HG02970 (cell line): ENCODE data around the gene TEKT5.
"Not testable (repeated sequence)": the region's sequence is repeated elsewhere in the genome, so short reads cannot be mapped to it uniquely, and the experiment has no call there.

Source experiments
- ATAC-seq: cut with Tn5 transposase; IDR thresholded peaks from one replicate; pipeline ENCODE4 v1.9.1; 2021; ENCODE audit warnings: mild to moderate bottlenecking, moderate library complexity, moderate number of reproducible peaks; ENCODE audit not compliant: unreplicated experiment, low FRiP score

TEKT5 gene

DNA sequence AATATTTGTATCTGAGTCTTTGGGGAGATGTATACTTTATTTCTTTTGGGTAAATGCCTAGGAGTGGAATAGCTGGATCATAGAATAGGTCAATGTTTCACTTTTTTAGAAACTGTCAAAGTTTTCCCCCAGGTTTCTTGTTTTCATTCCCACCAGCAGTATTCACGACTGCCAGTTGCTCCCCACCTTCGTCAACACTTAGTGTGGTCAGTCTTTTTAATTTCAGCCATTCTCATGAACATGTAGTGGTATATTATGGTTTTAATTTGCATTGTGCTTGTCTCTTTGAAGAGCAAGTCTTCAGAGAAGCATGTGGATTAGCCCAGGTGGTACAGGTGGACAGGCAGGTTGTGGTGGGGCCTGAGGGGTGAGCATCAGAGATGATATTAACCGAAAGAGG lies 53.8 kb downstream of the TEKT5 start:
- no peak for ATAC-seq

DNA sequence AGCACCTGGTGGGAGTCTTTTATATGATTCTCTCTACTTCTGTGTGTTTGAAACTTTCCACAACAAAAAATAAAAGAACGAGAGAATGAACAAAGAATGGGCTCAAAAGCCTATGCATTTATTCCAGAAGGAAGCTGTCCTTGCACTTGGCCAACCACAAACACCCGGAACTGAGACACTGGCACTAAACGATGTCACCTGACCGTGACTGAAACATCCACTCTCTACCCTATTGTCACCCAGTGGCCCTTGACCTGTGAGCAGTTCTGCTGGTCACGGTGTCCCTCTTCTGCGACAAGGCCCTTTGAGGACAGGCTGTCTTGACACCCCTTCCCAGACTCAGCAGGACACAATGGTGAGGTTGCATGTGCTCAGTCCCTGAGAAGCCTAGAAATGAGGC lies 56.6 kb downstream of the TEKT5 start:
- ATAC-seq = no peak

DNA sequence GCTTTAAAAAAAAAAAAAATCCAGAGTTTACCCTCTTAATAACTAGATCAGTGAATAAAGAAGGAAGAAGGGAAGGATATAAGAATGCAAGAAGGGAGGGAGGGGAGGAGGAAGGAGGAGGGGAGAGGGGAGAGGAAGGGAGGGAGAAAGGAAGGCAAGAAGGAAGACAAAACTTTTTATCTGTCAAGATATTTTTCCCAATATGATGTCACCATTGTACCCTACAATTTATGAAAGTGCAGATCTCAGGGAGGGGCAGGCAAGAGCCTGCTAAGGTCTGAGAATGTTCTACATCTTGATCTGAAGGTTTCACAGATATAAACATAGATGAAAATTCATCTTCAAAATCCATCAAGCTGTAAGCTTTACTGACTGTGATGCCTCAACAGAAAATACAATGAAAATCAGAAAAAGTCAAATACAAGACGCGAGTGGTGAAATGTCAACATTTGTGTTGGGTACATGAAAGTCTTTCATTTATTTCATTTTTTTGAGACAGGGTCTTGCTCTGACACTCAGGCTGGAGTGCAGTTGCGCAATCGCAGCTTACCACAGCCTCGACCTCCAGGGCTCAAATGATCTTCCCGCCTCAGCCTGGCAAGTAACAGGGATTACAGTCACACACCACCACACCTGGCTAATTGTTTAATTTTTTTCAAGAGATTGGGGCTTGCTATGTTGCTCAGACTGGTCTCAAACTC lies 57.2 kb downstream of the TEKT5 start:
- ATAC-seq = no peak

DNA sequence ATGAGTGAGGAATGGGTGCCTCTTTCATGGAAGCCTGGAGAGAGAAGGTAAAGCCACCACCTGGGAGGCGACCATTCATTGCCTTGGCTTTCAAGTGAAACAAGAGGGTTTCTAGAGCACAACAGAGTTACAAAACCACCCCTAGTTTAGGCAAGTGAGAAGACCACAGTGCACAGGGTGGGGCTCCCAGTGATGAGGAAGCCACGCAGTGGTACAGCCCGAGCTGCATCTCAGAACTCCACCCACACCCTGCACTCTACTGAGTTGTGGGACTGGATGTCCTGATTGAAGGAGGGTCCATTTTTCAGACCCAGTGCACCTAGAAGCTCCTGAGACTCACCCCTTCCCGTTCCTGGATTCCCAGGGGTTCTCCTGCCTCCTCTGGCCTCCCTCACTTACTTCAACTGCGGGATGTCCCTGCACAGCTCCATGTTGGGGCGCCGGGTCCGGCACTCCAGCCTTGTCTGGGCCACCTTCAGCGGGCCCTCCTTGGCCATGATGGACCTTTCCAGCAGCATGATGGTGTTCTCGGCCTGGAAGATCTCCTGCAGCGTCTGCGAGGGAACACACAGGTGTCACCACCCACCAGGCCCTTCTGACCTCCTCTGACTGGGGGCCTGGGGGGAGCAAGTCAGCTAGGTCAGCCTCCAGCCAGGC lies 59.2 kb downstream of the TEKT5 start:
- ATAC-seq = no peak

DNA sequence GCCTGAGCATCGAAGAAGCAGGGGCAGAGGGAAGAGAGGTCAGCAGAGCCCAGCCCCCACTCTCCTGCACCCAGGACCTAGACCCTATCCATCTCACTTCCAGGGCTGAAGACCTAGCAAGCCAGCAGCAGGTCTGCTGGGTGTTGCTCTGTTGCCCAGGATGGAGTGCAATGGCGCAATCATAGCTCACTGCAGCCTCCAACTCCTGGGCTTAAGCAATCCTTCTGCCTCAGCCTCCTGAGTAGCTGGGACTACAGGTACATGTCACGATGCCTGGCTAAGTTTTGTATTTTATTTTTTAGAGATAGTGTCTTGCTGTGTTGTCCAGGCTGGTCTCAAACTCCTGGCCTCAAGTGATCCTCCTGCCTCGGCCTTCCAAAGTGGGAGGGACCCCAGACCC lies 61.3 kb downstream of the TEKT5 start:
- ATAC-seq = not testable (repeated sequence)

DNA sequence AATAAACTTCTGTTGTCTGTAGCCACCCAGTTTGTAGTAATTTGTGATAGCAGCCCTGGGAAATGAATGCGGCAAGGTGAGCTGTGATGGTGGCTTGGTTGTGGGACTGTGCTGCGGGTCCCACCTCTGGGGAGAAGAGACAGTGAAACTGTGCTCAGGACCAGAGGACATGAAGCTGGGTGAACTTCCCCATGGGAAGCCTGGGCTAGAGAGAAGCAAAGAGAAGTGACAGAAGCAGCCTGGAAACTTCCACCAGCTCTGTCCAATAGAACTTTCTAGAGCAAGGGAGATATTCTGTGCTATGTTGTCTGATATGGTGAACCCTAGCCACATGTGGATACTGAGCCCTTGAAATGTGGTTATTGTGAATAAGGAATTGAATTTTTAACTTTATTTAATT lies 62.8 kb downstream of the TEKT5 start:
- no peak for ATAC-seq

DNA sequence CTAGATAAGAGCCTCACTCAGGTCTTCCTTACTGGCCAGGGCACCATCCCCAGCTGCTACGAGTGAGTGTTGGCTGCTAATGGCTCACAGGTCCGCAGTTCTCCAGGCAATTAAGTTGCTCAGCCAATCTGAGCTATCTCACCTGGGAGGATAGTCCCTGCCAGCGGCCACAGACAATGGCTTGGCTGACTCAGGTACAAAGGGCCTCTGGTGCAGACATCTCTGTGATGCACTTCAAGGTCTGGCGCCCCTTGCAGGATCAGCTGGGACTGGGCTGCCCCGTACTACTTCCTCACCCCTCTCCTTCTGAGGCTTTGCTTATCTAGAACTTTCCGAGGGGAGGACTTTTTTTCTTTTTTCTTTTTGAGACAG lies 65.2 kb downstream of the TEKT5 start:
- no peak for ATAC-seq

DNA sequence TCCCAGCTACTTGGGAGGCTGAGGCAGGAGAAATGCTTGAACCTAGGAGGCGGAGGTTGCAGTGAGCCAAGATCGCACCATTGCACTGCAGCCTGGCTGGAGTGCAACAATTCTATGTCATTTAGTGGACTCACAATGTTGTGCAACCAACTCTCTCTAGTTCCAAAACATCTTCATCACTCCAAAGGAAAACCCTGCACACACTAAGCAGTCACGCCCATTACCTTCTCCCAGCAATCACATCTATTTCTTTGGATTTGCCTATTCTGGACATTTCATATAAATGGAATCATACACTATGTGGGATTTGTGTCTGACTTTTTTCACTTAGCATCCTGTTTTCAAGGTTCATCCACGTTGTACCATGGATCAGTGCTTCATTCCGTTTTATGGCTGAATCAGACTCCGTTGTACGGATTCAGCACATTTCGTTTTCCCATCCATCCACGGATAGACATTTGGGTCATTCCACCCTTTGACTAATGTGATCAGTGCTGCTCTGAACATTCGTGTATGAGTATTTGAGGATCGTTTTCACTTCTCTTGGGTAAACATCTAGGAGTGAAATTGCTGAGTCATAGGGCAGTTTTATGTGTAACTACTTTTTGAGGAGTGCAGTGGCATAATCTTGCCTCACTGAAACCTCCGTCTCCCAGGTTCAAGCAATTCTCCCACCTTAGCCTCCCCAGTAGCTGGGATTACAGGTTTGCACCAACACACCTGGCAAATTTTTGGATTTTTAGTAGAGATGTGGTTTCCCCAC lies 69.0 kb downstream of the TEKT5 start:
- ATAC-seq = no peak

DNA sequence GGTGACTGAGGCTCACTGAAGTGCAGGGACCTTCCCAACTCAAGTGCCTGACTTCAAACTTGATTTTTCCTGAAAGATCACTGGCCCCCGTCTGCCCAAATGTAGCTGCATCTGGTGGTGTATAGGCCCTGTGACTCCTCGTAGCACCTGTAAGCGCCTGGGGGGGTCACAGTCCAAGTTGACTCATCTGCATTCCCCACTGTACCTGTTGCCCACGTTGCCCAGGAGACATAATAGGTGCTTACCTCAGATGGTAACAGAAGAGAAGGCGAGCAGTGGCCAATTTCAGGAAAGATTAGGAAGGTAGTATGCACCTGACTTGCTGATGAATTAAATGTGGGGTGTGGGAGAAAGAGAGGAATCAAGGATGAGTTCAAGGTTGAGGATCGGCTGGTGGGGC lies 70.2 kb downstream of the TEKT5 start:
- ATAC-seq = no peak

DNA sequence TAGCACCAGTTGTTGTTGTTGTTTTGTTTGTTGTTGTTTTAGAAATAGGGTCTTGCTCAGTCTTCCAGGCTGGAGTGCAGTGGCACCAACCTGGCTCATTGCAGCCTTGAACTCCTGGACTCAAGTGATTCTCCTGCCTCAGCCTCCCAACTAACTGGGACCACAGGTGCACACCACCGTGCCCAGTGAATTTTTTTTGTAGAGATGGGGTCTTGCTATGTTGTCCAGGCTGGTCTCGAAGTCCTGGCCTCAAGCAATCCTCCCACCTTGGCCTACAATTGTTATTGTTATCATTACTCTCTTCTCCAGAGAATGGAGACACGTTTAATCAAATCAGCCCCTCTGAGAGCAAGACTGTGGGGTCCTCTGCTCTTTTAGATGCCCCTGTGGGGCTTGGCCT lies 71.7 kb downstream of the TEKT5 start:
- ATAC-seq = no peak

DNA sequence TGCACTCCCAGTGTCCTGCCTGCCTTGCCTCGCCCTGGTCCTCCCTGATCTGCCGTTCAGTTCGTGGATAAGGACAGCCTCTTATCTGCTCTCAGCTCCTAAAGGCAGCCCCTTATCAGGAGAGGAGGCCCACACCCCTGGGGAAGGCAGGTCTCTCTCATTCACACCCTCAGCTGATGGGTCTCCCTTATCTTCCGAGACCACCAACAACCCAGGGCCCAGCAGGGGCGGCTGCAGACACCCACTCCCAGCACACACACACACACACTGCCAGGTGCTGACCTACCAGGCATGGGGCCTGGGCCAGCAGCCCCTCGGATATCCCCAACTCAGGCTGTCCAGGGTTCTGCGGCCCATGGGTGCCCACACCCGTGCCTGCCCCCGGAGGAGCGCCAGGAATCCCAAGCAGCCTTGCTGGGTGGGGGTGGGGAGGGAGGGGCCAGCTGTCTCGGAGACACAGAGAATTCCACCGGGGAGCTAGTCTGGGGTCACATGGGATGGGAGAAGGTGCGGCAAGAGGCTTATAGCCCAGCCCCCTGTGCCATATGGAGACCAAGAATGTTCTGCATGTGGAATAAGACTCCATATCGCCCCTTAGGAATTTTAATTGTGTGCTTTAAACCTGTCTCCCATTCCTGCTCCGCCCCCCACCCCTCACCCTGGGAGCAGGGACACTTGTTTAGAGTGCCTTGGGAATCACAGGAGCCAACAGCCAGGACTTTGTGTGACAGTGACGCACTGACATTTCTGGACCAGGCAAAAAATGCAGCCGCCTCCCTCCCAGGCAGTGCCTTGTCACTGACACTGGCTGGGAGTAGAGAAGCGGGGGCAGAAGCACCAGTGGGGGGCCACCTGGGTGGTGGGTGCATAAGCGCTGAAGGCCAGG lies 72.5 kb downstream of the TEKT5 start:
- ATAC-seq = no peak

DNA sequence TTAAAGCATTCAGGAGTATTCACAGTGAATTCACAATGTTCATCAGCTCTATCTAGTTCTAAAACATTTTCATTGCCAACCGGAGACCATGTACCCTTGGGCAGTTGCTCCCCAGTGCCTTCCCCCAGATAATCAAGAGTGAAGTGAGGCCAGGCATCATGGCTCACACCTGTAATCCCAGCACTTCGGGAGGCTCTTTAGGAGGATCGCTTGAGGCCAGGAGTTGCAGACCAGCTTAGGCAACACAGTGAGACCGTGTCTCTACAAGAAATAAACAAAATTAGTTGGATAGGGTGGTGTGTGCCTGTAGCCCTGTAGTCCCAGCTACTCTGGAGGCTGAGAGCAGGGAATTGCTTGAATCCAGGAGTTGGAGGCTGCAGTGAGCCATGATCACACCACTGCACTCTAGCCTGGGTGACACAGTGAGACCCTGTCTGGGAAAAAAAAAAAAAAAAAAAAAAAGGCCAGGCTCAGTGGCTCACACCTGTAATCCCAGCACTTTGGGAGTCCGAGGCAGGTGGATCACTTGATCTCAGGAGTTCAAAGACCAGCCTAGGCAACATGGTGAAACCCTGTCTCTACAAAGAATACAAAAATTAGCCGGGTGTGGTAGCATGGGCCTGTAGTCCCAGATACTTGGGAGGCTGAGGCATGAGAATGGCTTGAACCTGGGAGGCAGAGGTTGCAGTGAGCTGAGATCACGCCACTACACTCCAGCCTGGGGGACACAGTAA lies 73.3 kb downstream of the TEKT5 start:
- ATAC-seq = not testable (repeated sequence)

DNA sequence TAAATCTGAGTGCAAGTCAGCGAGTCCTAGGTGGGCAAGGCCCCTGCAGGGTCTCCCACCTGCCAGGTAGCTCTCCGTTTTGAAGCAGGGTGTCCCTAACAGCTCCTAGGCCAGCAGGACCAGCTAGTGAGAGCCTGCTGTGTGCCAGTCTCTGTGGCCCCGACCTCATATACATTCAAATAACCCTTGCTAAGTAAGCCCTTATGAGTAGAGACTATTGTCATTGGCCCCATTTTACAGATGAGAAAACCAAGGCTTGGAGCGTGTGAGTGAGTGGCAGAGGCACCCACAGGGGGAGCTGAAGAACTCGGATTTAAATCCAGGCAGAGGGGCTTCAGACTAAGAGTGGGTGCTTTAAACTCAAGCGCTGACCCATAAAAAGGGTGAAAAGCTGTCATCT lies 74.6 kb downstream of the TEKT5 start:
- no peak for ATAC-seq

DNA sequence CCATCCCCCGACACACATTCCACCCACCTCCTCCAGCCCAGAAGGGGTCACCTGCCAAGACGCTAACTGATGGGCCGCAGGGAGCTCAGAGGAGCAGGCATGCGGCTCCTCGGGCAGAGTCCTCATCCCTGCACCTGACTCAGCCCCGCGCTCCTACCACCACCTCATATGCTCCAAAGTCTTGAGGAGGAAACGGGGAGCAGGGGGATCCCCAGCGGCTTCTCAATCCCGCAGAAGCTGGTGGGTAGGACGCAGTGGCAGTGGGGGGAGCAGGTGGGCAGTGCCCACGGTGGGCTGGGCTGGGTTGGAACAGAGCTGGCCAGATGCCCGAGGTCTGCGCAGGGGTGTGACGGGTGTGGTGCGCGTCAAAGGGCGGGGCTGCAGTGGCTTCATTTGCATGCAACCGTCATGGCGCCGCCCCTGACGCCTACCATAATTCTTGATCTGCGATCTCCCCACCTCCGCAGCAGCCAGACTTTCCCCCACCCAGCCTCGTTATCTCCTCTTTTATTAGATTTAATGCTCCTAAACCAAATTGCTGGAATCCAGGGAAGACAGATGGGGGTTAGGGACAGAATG lies 75.4 kb downstream of the TEKT5 start:
- no peak for ATAC-seq

DNA sequence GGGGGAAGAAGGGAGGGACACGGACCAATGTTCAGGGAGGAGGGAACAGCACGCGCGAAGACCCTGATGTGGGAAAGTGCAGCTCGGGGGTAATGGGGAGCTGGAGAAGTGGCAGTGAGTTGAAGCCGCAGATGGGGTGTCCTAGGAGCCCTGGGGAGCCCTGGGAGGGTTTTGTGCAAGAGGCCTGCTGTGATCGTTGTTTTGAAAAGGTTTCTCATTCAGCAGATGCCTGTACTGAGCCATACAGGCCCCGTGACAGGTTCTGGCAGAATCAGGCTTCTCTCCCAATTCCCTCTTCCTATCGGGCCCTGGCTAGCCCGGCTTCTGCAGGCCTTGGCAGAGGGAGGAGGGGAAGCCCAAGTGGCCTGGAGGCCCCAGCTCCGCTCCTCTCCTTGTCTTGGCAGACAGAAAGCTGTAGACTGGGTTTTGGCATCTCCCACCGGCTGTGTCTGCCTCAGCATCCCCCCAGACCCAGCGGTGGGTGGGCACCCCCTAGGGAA lies 76.0 kb downstream of the TEKT5 start:
- ATAC-seq = no peak

DNA sequence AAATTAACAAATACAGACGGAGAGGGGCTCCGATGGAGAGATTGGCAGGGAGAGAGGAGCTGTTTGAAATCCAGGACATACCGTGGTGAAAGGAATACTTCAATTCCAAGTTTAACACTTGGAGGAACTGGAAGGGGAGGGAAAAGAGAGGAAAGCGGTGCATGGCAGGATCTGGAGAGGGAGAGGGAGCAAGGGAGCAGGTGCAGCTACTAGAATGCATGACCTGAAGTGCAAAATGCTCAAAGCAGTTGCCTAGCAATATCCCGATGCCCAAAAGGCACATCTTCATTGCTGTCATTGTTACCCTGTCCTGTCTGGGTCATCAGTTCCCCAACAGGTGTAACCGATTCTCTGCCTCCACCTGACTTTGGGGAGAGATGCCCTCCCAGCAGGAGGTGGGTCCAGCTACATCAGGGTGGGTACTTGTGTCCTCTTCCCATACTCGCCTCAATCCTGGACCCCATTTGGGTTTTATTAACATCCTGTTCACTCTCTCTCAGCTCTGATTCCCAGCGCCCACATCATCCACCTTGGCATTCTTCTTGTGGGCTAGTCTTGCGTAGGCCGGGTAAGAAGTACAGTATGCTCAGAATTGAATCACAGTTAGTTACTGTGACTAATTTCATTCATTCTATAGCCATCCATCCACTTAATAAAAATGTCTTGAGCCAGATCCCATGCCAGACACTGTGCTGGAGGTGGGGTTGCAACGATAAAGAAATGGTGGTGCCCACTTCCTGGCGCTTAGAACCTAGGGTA lies 76.9 kb downstream of the TEKT5 start:
- no peak for ATAC-seq

DNA sequence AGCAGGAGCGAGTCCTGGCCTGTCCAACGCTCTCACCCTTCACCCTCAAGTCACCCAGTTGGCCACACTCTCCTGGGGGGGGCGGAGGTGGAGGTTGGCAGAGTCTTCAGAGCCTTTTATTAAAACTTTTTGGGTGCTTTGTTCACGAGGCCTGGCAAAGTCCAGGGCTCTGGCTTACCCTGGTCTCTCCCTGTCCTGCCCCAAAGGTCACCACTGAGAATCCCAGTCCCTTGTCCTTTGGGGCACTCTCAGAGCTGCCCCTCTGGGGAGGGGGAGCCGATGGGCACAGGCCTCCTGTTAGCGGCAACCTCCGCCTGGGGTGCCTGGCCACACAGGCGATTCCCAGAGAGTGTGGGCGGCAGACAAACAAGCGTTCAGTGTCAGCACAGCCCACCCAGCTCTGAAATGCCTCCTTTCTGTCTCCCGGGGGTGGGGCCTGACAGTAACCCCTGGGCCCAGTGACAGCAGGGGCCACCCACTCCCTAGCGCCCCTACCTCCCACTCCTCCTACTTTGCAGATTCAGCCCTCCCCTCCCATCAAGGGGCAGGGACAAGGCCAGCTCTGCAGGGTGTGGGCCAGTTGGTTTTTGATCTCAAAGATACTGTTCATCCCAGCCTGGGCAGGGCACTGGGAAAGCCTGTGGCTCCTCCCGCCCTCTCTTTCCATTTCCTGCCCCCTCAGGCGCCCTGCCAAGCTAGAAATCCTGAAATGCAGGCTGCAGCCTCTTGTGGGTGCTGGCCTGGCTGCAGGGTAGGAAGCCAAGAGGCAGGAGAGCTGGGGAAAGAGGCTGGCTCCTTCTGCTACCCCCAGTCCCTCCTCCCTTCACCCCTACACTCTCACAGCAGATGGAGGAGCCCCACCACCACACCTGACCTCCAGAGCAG lies 77.7 kb downstream of the TEKT5 start:
- ATAC-seq = no peak

DNA sequence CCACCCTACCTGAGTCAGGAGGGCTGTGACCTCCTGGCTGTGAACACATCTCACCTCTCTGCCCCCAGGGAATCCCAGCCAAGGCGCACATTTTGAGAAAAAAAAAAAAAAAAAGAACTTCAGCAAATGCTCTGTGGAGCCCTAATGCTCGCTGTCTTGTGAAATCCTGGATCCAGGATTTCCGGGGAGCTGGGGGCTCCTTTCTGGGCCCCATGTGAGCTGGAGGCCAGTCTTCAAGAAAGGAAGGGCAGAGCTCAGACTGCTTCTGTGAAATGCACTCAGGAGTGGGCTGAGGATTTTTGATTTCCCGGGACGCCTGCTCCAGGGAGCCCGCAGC lies 78.3 kb downstream of the TEKT5 start:
- ATAC-seq = no peak
